HFF-Myc (cell line): ENCODE measurements around the gene C20orf204.

ENCODE experiments used
- DNase-seq: peaks from one replicate; pipeline ENCODE4 v3.0.0-alpha.2; 2011; ENCODE audit warnings: low read depth; ENCODE audit errors: extremely low read depth
- H3K4me3 ChIP-seq: replicated peaks from 2 replicates; pipeline ENCODE4 v1.5.1; 2011; ENCODE audit warnings: low read depth, mild to moderate bottlenecking, control low read depth, low read length
- CTCF ChIP-seq: IDR thresholded peaks from 2 replicates; pipeline ENCODE4 v1.5.1; 2012; ENCODE audit warnings: mild to moderate bottlenecking, low read depth, low read length, control low read depth; ENCODE audit errors: missing control alignments

Gene C20orf204

GRCh38 chr20:64027981-64028685 lies 7.8 kb upstream of the C20orf204 start:
- no peak overlapping the region for H3K4me3 ChIP-seq
- DNase-seq: no peak
- no peak for TF ChIP-seq CTCF

GRCh38 chr20:64029293-64030117 lies 6.5 kb upstream of the C20orf204 start:
- no peak for TF ChIP-seq CTCF
- no peak overlapping the region for H3K4me3 ChIP-seq
- DNase-seq: no peak

- no peak for DNase-seq
- TF ChIP-seq CTCF: no peak
- no peak overlapping the region for H3K4me3 ChIP-seq
These were observed 5.4 kb upstream of the C20orf204 start for GRCh38 chr20:64030371-64031134.

GRCh38 chr20:64031822-64032314 lies 4.1 kb upstream of the C20orf204 start:
- H3K4me3 ChIP-seq: no peak overlapping the region
- no peak for DNase-seq
- no peak for TF ChIP-seq CTCF

- H3K4me3 ChIP-seq: no peak overlapping the region
- no peak for TF ChIP-seq CTCF
- no peak for DNase-seq
These were observed 3.0 kb upstream of the C20orf204 start for GRCh38 chr20:64032706-64033624.
